Activated T-helper 17 cell treated with anti-CD3 and anti-CD28 coated beads, Interleukin-2, amount 50 U/mL, for 72 hours (primary cell): Measurements from ENCODE around the gene TCHH. TPM values are rescaled to one million over a fixed set of nuclear protein-coding genes. Genes with fewer than 3 reads are reported as not detected.
"Not testable (repeated sequence)": the region's sequence is repeated elsewhere in the genome, so short reads cannot be mapped to it uniquely, and the experiment has no call there.

Source experiments
- ATAC-seq: fragments of 150-1000 bp; cut with Tn5 transposase; replicated peaks from 2 replicates; pipeline ENCODE4 v1.10.0; 2021; ENCODE audit warnings: mild to moderate bottlenecking, moderate library complexity
- H3K27ac Mint-ChIP-seq: one replicate; pipeline ENCODE4 v1.8.0; 2022; ENCODE audit warnings: mixed read lengths
- H3K27me3 Mint-ChIP-seq: one replicate; pipeline ENCODE4 v1.8.0; 2022; ENCODE audit warnings: mixed read lengths
- H3K36me3 Mint-ChIP-seq: one replicate; pipeline ENCODE4 v1.8.0; 2022; ENCODE audit warnings: low read depth, mild to moderate bottlenecking, mixed read lengths
- H3K4me1 Mint-ChIP-seq: one replicate; pipeline ENCODE4 v1.8.0; 2022; ENCODE audit warnings: mixed read lengths
- H3K4me3 Mint-ChIP-seq: one replicate; pipeline ENCODE4 v1.8.0; 2022; ENCODE audit warnings: mild to moderate bottlenecking, mixed read lengths
- H3K9me3 Mint-ChIP-seq: one replicate; pipeline ENCODE4 v1.8.0; 2022; ENCODE audit warnings: mixed read lengths
- total RNA-seq, 2 donors: library from RNA; stranded (reverse); gene quantifications; one replicate each; pipeline ENCODE4 v1.2.3, GENCODE V29; 2022

Gene TCHH
- total RNA-seq, 2 donors from 2014 or later: 0.03 to 0.11 TPM

GRCh38 chr1:152107984-152108881 lies 7.0 kb downstream of the TCHH start:
- no peaks in the 10 kb centered on the region for H3K4me1 Mint-ChIP-seq
- H3K27me3 Mint-ChIP-seq: peaks cover 17% of the 10 kb centered on the region
- no peak overlapping the region for H3K4me3 Mint-ChIP-seq
- H3K9me3 Mint-ChIP-seq: peaks cover 4% of the 10 kb centered on the region
- ATAC-seq: no peak
- H3K27ac Mint-ChIP-seq: no peak overlapping the region
- H3K36me3 Mint-ChIP-seq: peaks cover 8% of the 10 kb centered on the region

GRCh38 chr1:152107031-152107983 lies 7.9 kb downstream of the TCHH start:
- Mint-ChIP-seq H3K27ac (no peak overlapping the region), H3K4me1 (no peaks in the 10 kb centered on the region), H3K27me3 (peaks cover 21% of the 10 kb centered on the region), H3K4me3 (no peak overlapping the region), H3K9me3 (peaks cover 4% of the 10 kb centered on the region), H3K36me3 (peaks cover 8% of the 10 kb centered on the region)
- ATAC-seq: no peak

- Mint-ChIP-seq H3K27ac (no peak overlapping the region), H3K4me1 (no peaks in the 10 kb centered on the region), H3K27me3 (peaks cover 38% of the 10 kb centered on the region), H3K9me3 (peaks cover 4% of the 10 kb centered on the region), H3K36me3 (peaks cover 8% of the 10 kb centered on the region), H3K4me3 (no peak overlapping the region)
- no peak for ATAC-seq
Measured at GRCh38 chr1:152104854-152105253, 10.4 kb downstream of the TCHH start.

DNA sequence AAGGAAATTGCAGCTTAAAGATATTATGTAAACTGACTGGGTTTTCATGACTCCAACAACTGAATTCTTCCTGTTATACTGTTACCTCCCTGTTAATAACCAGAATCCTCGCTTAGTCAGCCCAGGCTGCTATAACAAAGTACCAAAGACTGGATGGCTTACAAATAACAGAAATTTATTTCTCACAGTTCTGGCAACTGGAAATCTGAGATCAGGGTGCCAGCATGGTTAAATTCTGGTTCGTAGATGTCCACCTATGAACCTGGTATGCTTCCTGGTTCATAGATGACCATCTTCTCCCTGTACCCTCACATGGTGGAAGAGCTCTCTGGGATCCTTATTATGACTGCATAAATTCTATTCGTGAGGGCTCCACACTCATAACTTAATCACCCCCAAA lies 18.3 kb downstream of the TCHH start:
- Mint-ChIP-seq H3K27ac (no peak overlapping the region), H3K4me3 (no peak overlapping the region), H3K27me3 (peaks cover 41% of the 10 kb centered on the region), H3K36me3 (no peaks in the 10 kb centered on the region), H3K4me1 (no peaks in the 10 kb centered on the region), H3K9me3 (no peaks in the 10 kb centered on the region)
- no peak for ATAC-seq

GRCh38 chr1:152089014-152089674 lies 26.1 kb downstream of the TCHH start, which contains the start of gene TCHHL1:
TCHHL1 (minus strand) TSS chr1:152089064; CDS start chr1:152088143, 921 bp downstream.
- no peaks in the 10 kb centered on the region for H3K4me1 Mint-ChIP-seq
- no peaks in the 10 kb centered on the region for H3K9me3 Mint-ChIP-seq
- no peaks in the 10 kb centered on the region for H3K36me3 Mint-ChIP-seq
- no peak for ATAC-seq
- no peak within 1 kb of the TSS for H3K27ac Mint-ChIP-seq
- peaks cover 24% of the 10 kb centered on the region for H3K27me3 Mint-ChIP-seq
- H3K4me3 Mint-ChIP-seq: no peak within 1 kb of the TSS

DNA sequence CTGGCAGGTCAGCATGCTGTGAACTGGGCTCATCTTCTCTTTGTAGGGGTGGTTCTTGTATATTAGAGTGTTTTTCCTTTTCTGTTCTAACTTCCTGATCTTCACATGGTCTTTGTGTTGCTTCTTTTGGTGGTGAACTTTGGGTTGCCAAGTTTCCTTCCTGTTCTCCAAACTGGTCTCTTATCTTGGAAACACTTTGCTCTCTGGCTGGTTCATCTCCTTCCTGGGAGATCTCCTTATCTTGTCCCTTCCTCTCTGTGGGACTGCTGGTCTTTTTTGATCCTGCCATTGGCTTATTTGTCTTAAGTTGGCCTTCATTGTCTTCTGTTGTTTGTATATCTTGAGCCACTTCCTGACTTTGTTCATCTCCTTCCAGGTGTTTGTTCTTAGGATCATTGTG lies 28.5 kb downstream of the TCHH start:
- no peak overlapping the region for H3K4me3 Mint-ChIP-seq
- no peaks in the 10 kb centered on the region for H3K9me3 Mint-ChIP-seq
- ATAC-seq: no peak
- H3K36me3 Mint-ChIP-seq: no peaks in the 10 kb centered on the region
- no peak overlapping the region for H3K27ac Mint-ChIP-seq
- no peaks in the 10 kb centered on the region for H3K4me1 Mint-ChIP-seq
- peaks cover 25% of the 10 kb centered on the region for H3K27me3 Mint-ChIP-seq

DNA sequence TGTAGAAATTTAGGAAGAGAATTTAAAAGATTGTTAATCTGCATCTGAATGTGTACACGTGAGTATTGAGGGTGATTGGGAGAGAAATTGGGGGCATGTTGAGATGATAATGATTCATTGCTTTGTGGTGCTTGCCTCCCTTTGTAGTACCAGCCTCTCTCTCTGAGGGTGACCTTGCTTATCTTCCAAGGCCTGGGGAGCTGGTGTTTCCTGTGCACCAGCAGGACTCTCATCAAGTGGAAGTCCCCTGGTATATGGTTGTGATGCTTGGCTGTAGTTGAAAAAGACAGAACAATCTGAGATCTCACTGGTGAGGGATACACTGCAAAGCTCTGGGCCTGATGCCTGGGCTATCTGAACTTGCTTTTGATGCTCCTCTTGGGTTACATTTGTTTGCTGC lies 30.4 kb downstream of the TCHH start:
- Mint-ChIP-seq H3K4me1 (no peaks in the 10 kb centered on the region), H3K9me3 (no peaks in the 10 kb centered on the region), H3K36me3 (no peaks in the 10 kb centered on the region), H3K27ac (no peak overlapping the region), H3K4me3 (no peak overlapping the region), H3K27me3 (peaks cover 13% of the 10 kb centered on the region)
- ATAC-seq: no peak

DNA sequence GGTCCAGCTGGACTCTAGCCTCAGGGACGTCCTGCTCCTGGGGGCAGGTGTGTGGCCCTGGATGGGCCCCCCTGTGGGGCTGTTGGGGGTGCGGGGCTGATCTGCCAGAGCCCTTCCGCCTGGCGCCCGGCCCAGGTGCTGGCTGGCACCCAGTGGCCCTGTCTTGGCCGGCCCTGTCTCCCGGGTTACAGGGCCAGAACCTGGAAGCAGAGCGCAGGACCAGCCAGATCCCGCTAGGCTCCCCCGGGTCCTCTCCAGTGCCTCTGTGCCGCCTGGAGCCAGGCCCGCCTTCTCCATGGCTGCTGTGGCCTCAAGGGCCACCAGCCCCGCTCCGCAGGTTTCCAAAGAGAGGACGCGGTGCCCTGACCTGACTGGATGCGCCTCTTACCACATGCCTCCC lies 34.2 kb downstream of the TCHH start:
- not testable (repeated sequence) for ATAC-seq

GRCh38 chr1:152080494-152080893 lies 34.8 kb downstream of the TCHH start:
- H3K4me3 Mint-ChIP-seq, H3K36me3 Mint-ChIP-seq, H3K27ac Mint-ChIP-seq, H3K4me1 Mint-ChIP-seq, ATAC-seq, H3K9me3 Mint-ChIP-seq: not testable (repeated sequence)
- H3K27me3 Mint-ChIP-seq: peaks cover 20% of the 10 kb centered on the region

More for the DNA sequence above, 34.2 kb downstream of the TCHH start:
- peaks cover 18% of the 10 kb centered on the region for H3K27me3 Mint-ChIP-seq
- not testable (repeated sequence) for H3K9me3 Mint-ChIP-seq, H3K4me3 Mint-ChIP-seq, H3K36me3 Mint-ChIP-seq, H3K27ac Mint-ChIP-seq, H3K4me1 Mint-ChIP-seq

GRCh38 chr1:152078831-152079441 lies 36.3 kb downstream of the TCHH start:
- ATAC-seq: no peak
- H3K27ac Mint-ChIP-seq: no peak overlapping the region
- H3K9me3 Mint-ChIP-seq: no peaks in the 10 kb centered on the region
- no peaks in the 10 kb centered on the region for H3K4me1 Mint-ChIP-seq
- H3K36me3 Mint-ChIP-seq: no peaks in the 10 kb centered on the region
- H3K4me3 Mint-ChIP-seq: no peak overlapping the region
- H3K27me3 Mint-ChIP-seq: peaks cover 26% of the 10 kb centered on the region

DNA sequence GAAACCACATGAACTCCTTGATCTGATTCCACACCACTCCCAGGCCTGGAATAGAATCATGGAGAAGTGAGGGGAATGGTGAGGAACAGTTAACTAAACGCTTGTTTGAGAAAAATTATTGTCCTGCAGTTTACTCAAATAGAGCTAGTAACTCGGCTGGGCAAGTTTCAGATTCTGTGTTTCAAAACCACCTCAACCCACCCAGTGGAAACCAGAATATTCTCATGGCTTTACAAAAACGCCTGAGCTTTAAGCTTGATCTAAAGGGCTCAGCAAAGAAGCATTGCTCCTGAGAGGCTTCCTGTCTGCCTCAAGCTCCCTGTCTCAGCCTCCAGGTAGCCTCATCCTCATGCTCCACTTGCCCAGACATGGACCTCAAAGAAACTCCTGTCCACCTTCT lies 42.9 kb downstream of the TCHH start:
- no peaks in the 10 kb centered on the region for H3K9me3 Mint-ChIP-seq
- H3K4me3 Mint-ChIP-seq: no peak overlapping the region
- H3K27ac Mint-ChIP-seq: no peak overlapping the region
- ATAC-seq: no peak
- H3K27me3 Mint-ChIP-seq: peaks cover 38% of the 10 kb centered on the region
- H3K36me3 Mint-ChIP-seq: no peaks in the 10 kb centered on the region
- H3K4me1 Mint-ChIP-seq: peaks cover 5% of the 10 kb centered on the region

GRCh38 chr1:152071123-152071522 lies 44.1 kb downstream of the TCHH start:
- peaks cover 40% of the 10 kb centered on the region for H3K27me3 Mint-ChIP-seq
- no peaks in the 10 kb centered on the region for H3K36me3 Mint-ChIP-seq
- ATAC-seq: no peak
- no peaks in the 10 kb centered on the region for H3K9me3 Mint-ChIP-seq
- no peak overlapping the region for H3K27ac Mint-ChIP-seq
- H3K4me3 Mint-ChIP-seq: no peak overlapping the region
- peaks cover 5% of the 10 kb centered on the region for H3K4me1 Mint-ChIP-seq

DNA sequence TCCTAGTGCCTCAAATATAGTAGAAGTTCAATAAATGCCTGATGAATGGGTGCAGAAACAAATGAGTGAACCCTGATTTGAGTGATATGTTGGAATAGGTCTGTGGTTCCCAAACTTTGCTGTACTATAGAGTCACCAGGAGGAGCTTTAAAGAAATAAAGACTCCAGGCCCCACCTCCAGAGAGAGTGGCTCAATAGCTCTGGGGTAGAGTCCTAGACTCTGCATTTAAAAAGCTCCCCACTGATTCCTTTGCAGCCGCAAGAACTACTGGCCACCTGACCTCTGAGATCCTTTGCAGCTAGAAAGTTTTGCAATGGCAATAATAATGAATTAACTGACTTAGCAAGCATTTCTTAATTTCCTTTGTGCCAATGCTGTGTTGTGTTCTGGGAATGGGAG lies 47.3 kb downstream of the TCHH start:
- Mint-ChIP-seq H3K27ac (no peak overlapping the region), H3K27me3 (peaks cover 31% of the 10 kb centered on the region), H3K4me3 (no peak overlapping the region), H3K9me3 (no peaks in the 10 kb centered on the region), H3K4me1 (peaks cover 5% of the 10 kb centered on the region), H3K36me3 (no peaks in the 10 kb centered on the region)
- ATAC-seq: no peak

GRCh38 chr1:152067150-152067549 lies 48.1 kb downstream of the TCHH start:
- Mint-ChIP-seq H3K36me3 (no peaks in the 10 kb centered on the region), H3K27me3 (peaks cover 25% of the 10 kb centered on the region), H3K27ac (no peak overlapping the region), H3K4me1 (peaks cover 5% of the 10 kb centered on the region), H3K4me3 (no peak overlapping the region), H3K9me3 (no peaks in the 10 kb centered on the region)
- no peak for ATAC-seq
